GM12878 (cell line): ENCODE data around the gene RBSN. TPM values are rescaled to one million over a fixed set of nuclear protein-coding genes. Genes with fewer than 3 reads are reported as not detected.

Experiments used
- ATAC-seq: fragments of 200-7000 bp; cut with Tn5 transposase; 3 replicates; pipeline ENCODE4 v1.9.1; 2020; ENCODE audit warnings: mild to moderate bottlenecking, moderate library complexity
- BruUV-seq: library from RNA; stranded (reverse); fragments of 400-500 nt; replicated peaks from 2 replicates; lab custom pipeline; 2021; lab: Mats Ljungman, UMichigan
- CTCF ChIA-PET: fragments of 300-600 bp; sonication (Branson Sonifier 250); formaldehyde crosslinking; extraction: SDS; loops from one replicate; lab custom pipeline; 2021; ENCODE audit warnings: inconsistent platforms; lab: Yijun Ruan, JAX
- POLR2A ChIA-PET: fragments of 350-600 bp; formaldehyde crosslinking; extraction: SDS; loops from one replicate; lab custom pipeline; 2021; ENCODE audit warnings: inconsistent platforms; lab: Charles Lee
- RAD21 ChIA-PET: fragments of 300-600 bp; sonication (Branson Sonifier 250); formaldehyde crosslinking; loops from one replicate; lab custom pipeline; 2023; ENCODE audit warnings: antibody characterized with exemption; ENCODE audit not compliant: unreplicated experiment; lab: Charles Lee
- SMC1A ChIA-PET: fragments of 300-600 bp; sonication (Branson Sonifier 250); formaldehyde crosslinking; loops from one replicate; lab custom pipeline; 2023; ENCODE audit not compliant: unreplicated experiment, uncharacterized antibody; lab: Charles Lee
- DNase-seq: peaks from one replicate; pipeline ENCODE4 v3.0.0-alpha.2; 2011; ENCODE audit warnings: low read depth, low spot score
- FAIRE-seq: peaks from 3 replicates; lab custom pipeline; 2011; peaks lifted over from hg19 to GRCh38; lab: Jason Lieb, UNC
- H2AFZ ChIP-seq: 2 replicates; pipeline ENCODE4 v1.6.0; 2011; ENCODE audit warnings: low read depth, low read length, control low read depth; ENCODE audit not compliant: control insufficient read depth
- H3K27ac ChIP-seq: 2 replicates; pipeline ENCODE4 v1.5.1; 2011; ENCODE audit warnings: control low read depth; ENCODE audit not compliant: control insufficient read depth, insufficient read depth
- H3K27me3 ChIP-seq, 2 experiments: replicated peaks in 1 of 2; 2 replicates each; pipeline versions ENCODE4 v1.6.0 to v1.6.1; 2011; ENCODE audit warnings: low read length in 1 of 2; ENCODE audit not compliant: control insufficient read depth in 2 of 2, insufficient read depth in 2 of 2
- H3K36me3 ChIP-seq, 2 experiments: 2 replicates each; pipeline ENCODE4 v1.5.1; 2011; ENCODE audit warnings: low read length in 1 of 2; ENCODE audit not compliant: control insufficient read depth in 2 of 2, insufficient read depth in 2 of 2
- H3K4me1 ChIP-seq: 2 replicates; pipeline ENCODE4 v1.6.1; 2011; ENCODE audit warnings: mild to moderate bottlenecking, low read length, moderate library complexity, mixed read lengths; ENCODE audit not compliant: control insufficient read depth, insufficient read depth
- H3K4me2 ChIP-seq: 2 replicates; pipeline ENCODE4 v1.6.0; 2011; ENCODE audit warnings: control low read depth; ENCODE audit not compliant: control insufficient read depth, insufficient read depth
- H3K4me3 ChIP-seq: fragments of 200-600 bp; sonication (generic); 2 replicates; pipeline ENCODE4 v1.5.1; 2016
- H3K79me2 ChIP-seq: 2 replicates; pipeline ENCODE4 v1.6.0; 2011; ENCODE audit warnings: low read length; ENCODE audit not compliant: control insufficient read depth, insufficient read depth
- H3K9ac ChIP-seq: 2 replicates; pipeline ENCODE4 v1.8.0; 2011; ENCODE audit warnings: low read length, control low read depth, mixed read lengths; ENCODE audit not compliant: control insufficient read depth, insufficient read depth
- H3K9me3 ChIP-seq: replicated peaks from 3 replicates; pipeline ENCODE4 v1.5.1; 2011; ENCODE audit warnings: mild to moderate bottlenecking, low read length; ENCODE audit not compliant: control insufficient read depth, insufficient read depth
- H4K20me1 ChIP-seq: 2 replicates; pipeline ENCODE4 v1.6.0; 2011; ENCODE audit not compliant: control insufficient read depth, insufficient read depth
- BCL11A ChIP-seq: IDR thresholded peaks from 2 replicates; pipeline ENCODE4 v1.6.1; 2011; ENCODE audit warnings: low read depth, low read length
- CHD2 ChIP-seq: IDR thresholded peaks from 2 replicates; pipeline ENCODE4 v1.6.1; 2011; ENCODE audit warnings: low read depth, low read length, improper control_type of control experiment, borderline replicate concordance
- EP300 ChIP-seq, 2 experiments: fragments of 150-350 bp in 1 of 2; IDR thresholded peaks; 2 replicates each; pipeline ENCODE4 v1.6.1; 2011 to 2012; ENCODE audit warnings: low read depth in 2 of 2, low read length in 2 of 2, borderline replicate concordance in 1 of 2, improper control_type of control experiment in 1 of 2, inconsistent platforms in 1 of 2; ENCODE audit not compliant: control insufficient read depth in 1 of 2
- PAX8 ChIP-seq: fragments of 450-650 bp; IDR thresholded peaks from 2 replicates; pipeline ENCODE4 v1.6.1; 2017; ENCODE audit warnings: mild to moderate bottlenecking, moderate library complexity
- ZNF207 ChIP-seq: fragments of 450-650 bp; IDR thresholded peaks from 2 replicates; pipeline ENCODE4 v1.6.1; 2014; ENCODE audit warnings: antibody characterized with exemption, mild to moderate bottlenecking, borderline replicate concordance
- ZNF24 ChIP-seq: fragments of 450-650 bp; IDR thresholded peaks from 2 replicates; pipeline ENCODE4 v1.6.1; 2017; ENCODE audit warnings: antibody characterized with exemption, mild to moderate bottlenecking
- WGBS: methylation state at CpG from one replicate; pipeline ENCODE4 v1.1.6; 2016; ENCODE audit warnings: low lambda C conversion rate; ENCODE audit not compliant: insufficient replicate concordance, insufficient coverage; ENCODE audit errors: missing lambda C conversion rate; 5-methylcytosine and 5-hydroxymethylcytosine counted together
- in situ Hi-C: fragments of 300-500 bp; cut with MboI; formaldehyde crosslinking; loops from 9 replicates; pipeline ENCODE4 v1.14.3; 2018; ENCODE audit warnings: mixed read lengths
- intact Hi-C: fragments of 100-400 bp; cut with micrococcal nuclease; formaldehyde crosslinking; loops from one replicate; pipeline ENCODE4 v1.14.2; 2022; ENCODE audit not compliant: unreplicated experiment
- polyA plus RNA-seq, 11 experiments: library from polyadenylated mRNA; depleted of rRNA in 4 of 11; unstranded in 6 of 11; stranded (reverse) in 5 of 11; fragments of >200 nt; fragmentation: Nextera tagmentation in 4 of 11; fragmentation: Illumina TruSeq in 1 of 11; extraction: Ambion mirVana in 4 of 11; extraction: Trizol in 1 of 11; gene quantifications; 1 replicate in 1 of 11; 2 replicates in 10 of 11; pipeline versions ENCODE4 v1.2.1 to v1.2.3, GENCODE V29; 2011 to 2016; ENCODE audit warnings: inconsistent platforms in 2 of 11, missing spikeins in 2 of 11, low read depth in 1 of 11
- total RNA-seq, 4 experiments: library from RNA; depleted of rRNA in 3 of 4; stranded (reverse); fragments of >200 nt in 3 of 4; fragmentation: Illumina TruSeq in 1 of 4; extraction: Trizol in 1 of 4; gene quantifications; 2 replicates each; pipeline versions ENCODE4 v1.2.1 to v1.2.3, GENCODE V29; 2013 to 2021
- TF ChIP-seq, protein P1 (sequence below): fragments of 450-650 bp; formaldehyde crosslinking; IDR thresholded peaks from 2 replicates; pipeline ENCODE4 v1.4.0; 2022; ENCODE audit warnings: mild to moderate bottlenecking, moderate library complexity

RBSN gene
- total and polyA plus RNA-seq, 10 of the 15 experiments (the other 5 are each of a cell fraction or from before 2014, with no cell fraction given) = 2.0 to 17.5 (median 10.5) TPM

DNA sequence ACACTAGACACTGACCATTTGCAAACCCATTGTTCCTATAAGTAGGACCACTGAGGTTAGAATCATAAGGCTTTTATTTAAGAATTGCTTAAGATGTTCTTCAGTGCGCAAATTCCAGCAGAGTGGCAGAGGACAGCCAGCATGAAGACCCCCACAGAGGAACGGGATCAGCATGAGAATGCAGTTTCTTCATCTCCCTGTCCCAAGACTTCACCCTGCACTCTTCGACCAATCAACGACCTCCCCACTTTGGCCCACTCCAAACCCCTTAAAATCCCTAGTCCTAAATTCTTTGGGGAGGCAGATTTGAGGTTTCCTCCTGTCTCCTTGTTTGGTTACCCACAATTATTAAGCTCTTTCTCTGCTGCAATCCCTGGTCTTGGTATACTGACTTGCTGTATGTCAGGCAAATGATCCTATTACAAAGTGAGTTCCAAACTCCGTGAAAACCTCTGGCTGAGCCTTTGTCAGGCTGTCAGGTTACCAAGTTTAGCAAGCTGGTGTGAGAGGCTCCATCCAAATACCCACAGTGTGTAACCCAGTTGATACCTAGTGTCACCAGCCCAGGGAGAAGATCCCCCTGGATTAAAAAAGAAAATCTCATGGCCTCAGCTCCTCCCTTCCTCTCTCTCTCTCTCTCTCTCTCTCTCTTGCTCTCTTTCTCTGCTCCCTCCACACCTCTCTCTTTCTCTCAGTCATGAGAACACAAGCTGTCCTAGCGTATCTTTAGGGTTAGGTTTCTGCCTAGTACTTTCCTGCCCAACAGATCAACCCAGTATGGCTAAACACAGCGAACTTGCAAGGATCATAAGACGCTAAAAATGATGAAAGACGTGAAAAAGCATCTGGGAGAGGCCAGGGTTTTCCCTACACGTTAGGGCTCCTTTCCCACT lies 15.8 kb upstream of the RBSN start:
- Histone ChIP-seq H3K4me1 (no peaks in the 10 kb centered on the region), H3K36me3 (no peaks in the 10 kb centered on the region), H3K27ac (no peak overlapping the region), H3K9me3 (no peaks in the 10 kb centered on the region), H2AFZ (no peak overlapping the region), H3K9ac (no peak overlapping the region), H3K79me2 (no peaks in the 10 kb centered on the region), H4K20me1 (no peaks in the 10 kb centered on the region), H3K4me2 (no peak overlapping the region), H3K27me3 (no peaks in the 10 kb centered on the region; a peak in 1 of 4 replicates), H3K4me3 (no peak overlapping the region)
- 44% methylated on average over 10 of the region's 10 CpGs for WGBS
- CTCF ChIA-PET = interaction anchor here (0.6 to 2.6 kb wide), 5 partner anchors 10 to 291 kb away, joined by 3 to 9 read pairs (median 5); no protein-coding TSS in a partner anchor
- no peak for DNase-seq
- intact Hi-C loops (loop anchor here (5.0 kb wide), 1 partner anchor 443 kb away; no protein-coding TSS in a partner anchor), in situ Hi-C loops (loop anchor here (5.0 kb wide), 2 partner anchors 83 to 288 kb away; no protein-coding TSS in a partner anchor)
- RAD21 ChIA-PET = interaction anchor here (1.1 kb wide), 1 partner anchor 442 kb away, joined by 4 read pairs; no protein-coding TSS in a partner anchor
- no TSS peak for BruUV-seq
- no peak for TF ChIP-seq EP300 (IDR thresholded peaks at IDR 0.05; ENCODE audit: borderline replicate concordance in 1 of 2, control insufficient read depth in 1 of 2, low read depth in 2 of 2, low read length in 2 of 2)
- TF ChIP-seq, protein P1, sequence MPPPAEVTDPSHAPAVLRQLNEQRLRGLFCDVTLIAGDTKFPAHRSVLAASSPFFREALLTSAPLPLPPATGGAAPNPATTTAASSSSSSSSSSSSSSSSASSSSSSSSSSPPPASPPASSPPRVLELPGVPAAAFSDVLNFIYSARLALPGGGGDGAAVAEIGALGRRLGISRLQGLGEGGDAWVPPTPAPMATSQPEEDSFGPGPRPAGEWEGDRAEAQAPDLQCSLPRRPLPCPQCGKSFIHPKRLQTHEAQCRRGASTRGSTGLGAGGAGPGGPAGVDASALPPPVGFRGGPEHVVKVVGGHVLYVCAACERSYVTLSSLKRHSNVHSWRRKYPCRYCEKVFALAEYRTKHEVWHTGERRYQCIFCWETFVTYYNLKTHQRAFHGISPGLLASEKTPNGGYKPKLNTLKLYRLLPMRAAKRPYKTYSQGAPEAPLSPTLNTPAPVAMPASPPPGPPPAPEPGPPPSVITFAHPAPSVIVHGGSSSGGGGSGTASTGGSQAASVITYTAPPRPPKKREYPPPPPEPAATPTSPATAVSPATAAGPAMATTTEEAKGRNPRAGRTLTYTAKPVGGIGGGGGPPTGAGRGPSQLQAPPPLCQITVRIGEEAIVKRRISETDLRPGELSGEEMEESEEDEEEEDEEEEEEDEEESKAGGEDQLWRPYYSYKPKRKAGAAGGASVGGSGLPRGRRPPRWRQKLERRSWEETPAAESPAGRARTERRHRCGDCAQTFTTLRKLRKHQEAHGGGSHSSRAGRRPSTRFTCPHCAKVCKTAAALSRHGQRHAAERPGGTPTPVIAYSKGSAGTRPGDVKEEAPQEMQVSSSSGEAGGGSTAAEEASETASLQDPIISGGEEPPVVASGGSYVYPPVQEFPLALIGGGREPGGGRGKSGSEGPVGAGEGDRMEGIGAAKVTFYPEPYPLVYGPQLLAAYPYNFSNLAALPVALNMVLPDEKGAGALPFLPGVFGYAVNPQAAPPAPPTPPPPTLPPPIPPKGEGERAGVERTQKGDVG = no peak
- no peak for TF ChIP-seq ZNF207
- TF ChIP-seq CHD2 = no peak
- no peak for TF ChIP-seq BCL11A
- no peak for TF ChIP-seq PAX8
- TF ChIP-seq ZNF24 = no peak
- no peak for ATAC-seq
- POLR2A ChIA-PET = no interaction called here
- SMC1A ChIA-PET = interaction anchor here (1.1 to 1.9 kb wide), 3 partner anchors 70 to 291 kb away, joined by 3 to 4 read pairs (median 3); no protein-coding TSS in a partner anchor
- FAIRE-seq = no peak
